K562 (cell line): ENCODE results near the gene ZBTB33. TPM values are rescaled to one million over a fixed set of nuclear protein-coding genes. Genes with fewer than 3 reads are reported as not detected.

Experiments
- ATAC-seq: fragments of 200-7000 bp; cut with Tn5 transposase; 3 replicates; pipeline ENCODE4 v1.9.1; 2020; ENCODE audit warnings: moderate library complexity
- BruUV-seq: library from RNA; stranded (reverse); fragments of 400-500 nt; replicated peaks from 2 replicates; lab custom pipeline; 2021; lab: Mats Ljungman, UMichigan
- CTCF ChIA-PET: fragments of 300-600 bp; formaldehyde crosslinking; extraction: SDS; loops from one replicate; lab custom pipeline; 2021; ENCODE audit warnings: low intra/inter-chr PET ratio; lab: Yijun Ruan, JAX
- POLR2A ChIA-PET: fragments of 300-600, 350-650 bp; sonication (Branson Sonifier 250); formaldehyde crosslinking; extraction: SDS; loops from one replicate; lab custom pipeline; 2021; ENCODE audit warnings: antibody characterized with exemption, inconsistent platforms; lab: Yijun Ruan, JAX
- DNase-seq, 4 experiments: peaks; one replicate each; pipeline versions ENCODE4 v3.0.0 to v3.0.0-alpha.2; 2011 to 2018; ENCODE audit warnings: low spot score in 3 of 4, mixed read lengths in 3 of 4; ENCODE audit errors: extremely low read depth in 1 of 4
- FAIRE-seq: peaks from 2 replicates; lab custom pipeline; 2011; peaks lifted over from hg19 to GRCh38; lab: Jason Lieb, UNC
- H2AFZ ChIP-seq: 2 replicates; pipeline ENCODE4 v1.6.0; 2011; ENCODE audit warnings: low read depth, low read length, control low read depth, inconsistent platforms
- H3K27ac ChIP-seq: fragments of 200-600 bp; 3 replicates; pipeline ENCODE4 v1.8.0; 2011; ENCODE audit warnings: low read depth, mild to moderate bottlenecking, control low read depth, inconsistent platforms, low read length, moderate library complexity, mixed read lengths; ENCODE audit errors: extremely low read depth
- H3K27me3 ChIP-seq, 2 experiments: fragments of 300-600 bp in 1 of 2; 2 replicates in 1 of 2; 3 replicates in 1 of 2; pipeline versions ENCODE4 v1.6.0 to v1.8.0; 2011; ENCODE audit warnings: inconsistent platforms in 2 of 2, low read length in 2 of 2, mild to moderate bottlenecking in 1 of 2, mixed read lengths in 1 of 2, moderate library complexity in 1 of 2; ENCODE audit not compliant: control insufficient read depth in 2 of 2, insufficient read depth in 2 of 2
- H3K36me3 ChIP-seq: fragments of 300-600 bp; 3 replicates; pipeline ENCODE4 v1.8.0; 2011; ENCODE audit warnings: mild to moderate bottlenecking, low read length, inconsistent platforms; ENCODE audit not compliant: control insufficient read depth, insufficient read depth
- H3K4me1 ChIP-seq, 2 experiments: fragments of 200-600 bp in 1 of 2; replicated peaks in 1 of 2; 2 replicates in 1 of 2; 3 replicates in 1 of 2; pipeline versions ENCODE4 v1.5.1 to v1.8.0; 2011; ENCODE audit warnings: inconsistent platforms in 2 of 2, low read length in 2 of 2, mild to moderate bottlenecking in 1 of 2, mixed read lengths in 1 of 2, moderate library complexity in 1 of 2; ENCODE audit not compliant: control insufficient read depth in 2 of 2, insufficient read depth in 2 of 2
- H3K4me2 ChIP-seq: 2 replicates; pipeline ENCODE4 v1.6.1; 2011; ENCODE audit warnings: low read length, control low read depth, inconsistent platforms, mixed read lengths; ENCODE audit not compliant: insufficient read depth
- H3K4me3 ChIP-seq: fragments of 200-600 bp; sonication (generic), shearing (Covaris generic); 2 replicates; pipeline ENCODE4 v1.5.1; 2016; ENCODE audit warnings: control low read depth, inconsistent platforms
- H3K79me2 ChIP-seq: fragments of 200-600 bp; 3 replicates; pipeline ENCODE4 v1.8.0; 2011; ENCODE audit warnings: low read length, inconsistent platforms; ENCODE audit not compliant: control insufficient read depth, insufficient read depth
- H3K9ac ChIP-seq, 2 experiments: 2 replicates each; pipeline versions ENCODE4 v1.6.0 to v1.6.1; 2011; ENCODE audit warnings: low read depth in 2 of 2, low read length in 2 of 2, control low read depth in 1 of 2, inconsistent platforms in 1 of 2, mild to moderate bottlenecking in 1 of 2, mixed read lengths in 1 of 2; ENCODE audit not compliant: insufficient read depth in 1 of 2
- H3K9me1 ChIP-seq: one replicate; pipeline ENCODE4 v1.6.0; 2011; ENCODE audit warnings: inconsistent platforms, mild to moderate bottlenecking, low read length, moderate library complexity; ENCODE audit not compliant: control insufficient read depth, insufficient read depth
- H3K9me3 ChIP-seq: replicated peaks from 2 replicates; pipeline ENCODE4 v1.5.1; 2011; ENCODE audit warnings: low read depth, low read length, inconsistent platforms; ENCODE audit not compliant: control insufficient read depth, insufficient read depth
- H4K20me1 ChIP-seq: replicated peaks from 2 replicates; pipeline ENCODE4 v1.6.1; 2011; ENCODE audit warnings: low read length, inconsistent platforms, mixed read lengths; ENCODE audit not compliant: control insufficient read depth, insufficient read depth
- THAP7 ChIP-seq: fragments of 250-450 bp; sonication (Bioruptor Pico); IDR thresholded peaks from 2 replicates; pipeline ENCODE4 v1.5.0; 2021
- ZNF280A ChIP-seq: fragments of 450-650 bp; IDR thresholded peaks from 2 replicates; pipeline ENCODE4 v1.6.1; 2018; ENCODE audit warnings: mild to moderate bottlenecking, low read depth; ENCODE audit not compliant: partially characterized antibody
- WGBS: fragments of 100-300 bp; shearing (Covaris generic); methylation state at CpG from one replicate; pipeline ENCODE4 v1.1.6; 2016; ENCODE audit warnings: low coverage, mixed read lengths; ENCODE audit not compliant: insufficient coverage; ENCODE audit errors: missing lambda C conversion rate; 5-methylcytosine and 5-hydroxymethylcytosine counted together
- in situ Hi-C: fragments of 300-500 bp; cut with MboI; formaldehyde crosslinking; loops from 4 replicates; pipeline ENCODE4 v1.15.0; 2018; ENCODE audit warnings: inconsistent platforms, mixed read lengths
- intact Hi-C: fragments of 100-400 bp; cut with micrococcal nuclease; formaldehyde crosslinking; loops from 2 replicates; pipeline ENCODE4 v1.14.2; 2022
- polyA plus RNA-seq, 8 experiments: library from polyadenylated mRNA; depleted of rRNA in 4 of 8; stranded (reverse) in 5 of 8; unstranded in 3 of 8; fragments of >200 nt; fragmentation: Nextera tagmentation in 2 of 8; fragmentation: Illumina TruSeq in 1 of 8; extraction: Ambion mirVana in 2 of 8; extraction: Trizol in 1 of 8; gene quantifications; 2 replicates each; pipeline versions ENCODE4 v1.2.1 to v1.2.3, GENCODE V29; 2011 to 2014; ENCODE audit warnings: inconsistent platforms in 1 of 8, missing spikeins in 1 of 8
- total RNA-seq, 7 experiments: library from RNA; depleted of rRNA in 6 of 7; stranded (reverse); fragments of >200 nt in 6 of 7; fragmentation: Illumina TruSeq in 2 of 7; extraction: Trizol in 2 of 7; gene quantifications; 2 replicates each; pipeline versions ENCODE4 v1.2.1 to v1.2.3, GENCODE V29; 2011 to 2021; ENCODE audit warnings: low replicate concordance in 1 of 7

The ZBTB33 gene
- total and polyA plus RNA-seq, 9 of the 15 experiments (the other 6 are each of a cell fraction or from before 2014, with no cell fraction given) = 5.6 to 29.8 (median 15.6) TPM

- 0% methylated on average over 2 of the region's 2 CpGs for WGBS
- BruUV-seq = no TSS peak
- CTCF ChIA-PET = no interaction called here
These were observed 50.9 kb downstream of the ZBTB33 start for GRCh38 chrX:120301497-120301896.

More at GRCh38 chrX:120301497-120301896, 50.9 kb downstream of the ZBTB33 start:
- Histone ChIP-seq H3K4me2 (no peak overlapping the region), H3K9me3 (no peaks in the 10 kb centered on the region), H3K27ac (no peak overlapping the region)
- in situ Hi-C loops = no loop called here
- TF ChIP-seq THAP7 (CRISPR knock-in tag) (no peak), ZNF280A (no peak)
- TF ChIP-seq, all 486 proteins: peak for 0
- Histone ChIP-seq H3K36me3 (no peaks in the 10 kb centered on the region), H3K27me3 (no peaks in the 10 kb centered on the region), H3K4me1 (peaks cover 0 to 9% of the 10 kb centered on the region in 2 experiments; a peak in 3 of 5 replicates), H3K9ac (no peak overlapping the region), H3K9me1 (no peaks in the 10 kb centered on the region), H3K4me3 (no peak overlapping the region), H3K79me2 (no peaks in the 10 kb centered on the region), H4K20me1 (no peaks in the 10 kb centered on the region), H2AFZ (no peak overlapping the region)
- no peak for DNase-seq
- ATAC-seq = no peak
- intact Hi-C loops = loop anchor here (5.0 kb wide), 1 partner anchor 49 kb away; the partner anchor contains the start of gene ZBTB33
- FAIRE-seq = no peak
- POLR2A ChIA-PET = no interaction called here
